IMR-90 (cell line): ENCODE results near the gene CPNE2. TPM values are rescaled to one million over a fixed set of nuclear protein-coding genes. Genes with fewer than 3 reads are reported as not detected.
A peak's percentile ranks its signal among the peaks of the same experiment; 100 is the strongest.

Source experiments
- ATAC-seq: fragments of 200-7000 bp; cut with Tn5 transposase; 2 replicates; pipeline ENCODE4 v1.9.1; 2020; ENCODE audit warnings: low read depth, mild to moderate bottlenecking, moderate library complexity
- BruUV-seq: library from RNA; stranded (reverse); fragments of 400-500 nt; replicated peaks from 2 replicates; lab custom pipeline; 2021; lab: Mats Ljungman, UMichigan
- CTCF ChIA-PET: fragments of 300-600 bp; formaldehyde crosslinking; extraction: SDS; loops from one replicate; lab custom pipeline; 2021; ENCODE audit warnings: antibody characterized with exemption; lab: Yijun Ruan, JAX
- POLR2A ChIA-PET: fragments of 300-600 bp; sonication (Branson Sonifier 250); formaldehyde crosslinking; loops from one replicate; lab custom pipeline; 2022; ENCODE audit warnings: antibody characterized with exemption; ENCODE audit not compliant: unreplicated experiment; lab: Charles Lee
- DNase-seq: peaks from one replicate; pipeline ENCODE4 v3.0.0; 2013
- H2AFZ ChIP-seq: replicated peaks from 2 replicates; pipeline ENCODE3; 2013; ENCODE audit warnings: low read length, mild to moderate bottlenecking; ENCODE audit not compliant: poor library complexity
- H2AK5ac ChIP-seq: 2 replicates; pipeline ENCODE4 v1.6.1; 2013; ENCODE audit warnings: low read depth, low read length, inconsistent platforms
- H2AK9ac ChIP-seq: replicated peaks from 2 replicates; pipeline ENCODE3; 2013; ENCODE audit warnings: mild to moderate bottlenecking, low read depth, low read length, moderate library complexity; ENCODE audit not compliant: poor library complexity
- H2BK120ac ChIP-seq: 2 replicates; pipeline ENCODE4 v1.6.1; 2013; ENCODE audit warnings: low read depth, low read length, inconsistent platforms
- H2BK15ac ChIP-seq: 3 replicates; pipeline ENCODE4 v1.6.1; 2013; ENCODE audit warnings: low read depth, low read length, inconsistent platforms
- H2BK20ac ChIP-seq: 2 replicates; pipeline ENCODE4 v1.6.1; 2013; ENCODE audit warnings: low read depth, mild to moderate bottlenecking, inconsistent platforms, low read length, moderate library complexity
- H2BK5ac ChIP-seq: 2 replicates; pipeline ENCODE4 v1.6.1; 2013; ENCODE audit warnings: mild to moderate bottlenecking, low read depth, low read length, inconsistent platforms; ENCODE audit not compliant: poor library complexity, severe bottlenecking
- H3K14ac ChIP-seq: replicated peaks from 2 replicates; pipeline ENCODE4 v1.6.1; 2013; ENCODE audit warnings: low read depth, low read length, inconsistent platforms
- H3K18ac ChIP-seq: 2 replicates; pipeline ENCODE4 v1.6.1; 2013; ENCODE audit warnings: low read depth, low read length, control low read depth
- H3K23ac ChIP-seq: 2 replicates; pipeline ENCODE4 v1.6.1; 2013; ENCODE audit warnings: low read depth, low read length, inconsistent platforms
- H3K27ac ChIP-seq: 2 replicates; pipeline ENCODE4 v1.5.1; 2013; ENCODE audit warnings: mild to moderate bottlenecking, control low read depth, low read length; ENCODE audit not compliant: insufficient read depth
- H3K27me3 ChIP-seq: 2 replicates; pipeline ENCODE4 v1.6.1; 2013; ENCODE audit warnings: low read length; ENCODE audit not compliant: control insufficient read depth, insufficient read depth
- H3K36me3 ChIP-seq: 2 replicates; pipeline ENCODE4 v1.6.1; 2013; ENCODE audit warnings: low read length, mixed read lengths; ENCODE audit not compliant: control insufficient read depth, insufficient read depth
- H3K4ac ChIP-seq: 2 replicates; pipeline ENCODE4 v1.6.1; 2013; ENCODE audit warnings: low read depth, low read length, inconsistent platforms
- H3K4me1 ChIP-seq: 2 replicates; pipeline ENCODE4 v1.6.1; 2013; ENCODE audit warnings: low read length, mixed read lengths; ENCODE audit not compliant: control insufficient read depth, insufficient read depth
- H3K4me2 ChIP-seq: 2 replicates; pipeline ENCODE4 v1.6.1; 2013; ENCODE audit warnings: low read depth, mild to moderate bottlenecking, control low read depth, low read length, moderate library complexity
- H3K4me3 ChIP-seq: 2 replicates; pipeline ENCODE4 v1.5.1; 2013; ENCODE audit warnings: low read depth, mild to moderate bottlenecking, control low read depth, low read length, moderate library complexity; ENCODE audit not compliant: insufficient read depth
- H3K56ac ChIP-seq: 2 replicates; pipeline ENCODE4 v1.6.1; 2013; ENCODE audit warnings: low read length, inconsistent platforms; ENCODE audit not compliant: insufficient read depth; ENCODE audit errors: extremely low read depth
- H3K79me1 ChIP-seq, 2 experiments: 2 replicates each; pipeline ENCODE4 v1.6.1; 2013; ENCODE audit warnings: low read length in 2 of 2, inconsistent platforms in 1 of 2, low read depth in 1 of 2
- H3K9ac ChIP-seq: 2 replicates; pipeline ENCODE4 v1.6.1; 2013; ENCODE audit warnings: low read depth, low read length, control low read depth
- H3K9me1 ChIP-seq: 2 replicates; pipeline ENCODE4 v1.6.1; 2013; ENCODE audit warnings: low read length, inconsistent platforms; ENCODE audit not compliant: insufficient read depth
- H3K9me3 ChIP-seq: 2 replicates; pipeline ENCODE4 v1.6.1; 2013; ENCODE audit warnings: low read length; ENCODE audit not compliant: control insufficient read depth, insufficient read depth
- H4K20me1 ChIP-seq: 2 replicates; pipeline ENCODE4 v1.6.1; 2013; ENCODE audit warnings: low read length, inconsistent platforms; ENCODE audit not compliant: insufficient read depth
- H4K5ac ChIP-seq: 2 replicates; pipeline ENCODE4 v1.6.1; 2013; ENCODE audit warnings: mild to moderate bottlenecking, low read depth, low read length, control low read depth
- H4K8ac ChIP-seq, 2 experiments: 2 replicates each; pipeline ENCODE4 v1.6.1; 2013; ENCODE audit warnings: low read depth in 2 of 2, low read length in 2 of 2, control low read depth in 1 of 2, inconsistent platforms in 1 of 2
- H4K91ac ChIP-seq: 2 replicates; pipeline ENCODE4 v1.6.1; 2013; ENCODE audit warnings: low read depth, low read length, inconsistent platforms; ENCODE audit not compliant: insufficient read depth
- BHLHE40 ChIP-seq: fragments of 150-350 bp; IDR thresholded peaks from 2 replicates; pipeline ENCODE4 v1.6.1; 2016; ENCODE audit warnings: mild to moderate bottlenecking, low read depth, low read length
- CEBPB ChIP-seq: IDR thresholded peaks from 2 replicates; pipeline ENCODE4 v1.6.1; 2012; ENCODE audit warnings: low read depth, low read length, improper control_type of control experiment
- CHD1 ChIP-seq: IDR thresholded peaks from 2 replicates; pipeline ENCODE4 v1.6.1; 2012; ENCODE audit warnings: low read depth, low read length, improper control_type of control experiment
- FOS ChIP-seq: fragments of 150-350 bp; IDR thresholded peaks from 2 replicates; pipeline ENCODE4 v1.6.1; 2016; ENCODE audit warnings: low read depth, low read length
- MAFK ChIP-seq: IDR thresholded peaks from 2 replicates; pipeline ENCODE4 v1.6.1; 2012; ENCODE audit warnings: low read depth, low read length, improper control_type of control experiment
- MAZ ChIP-seq: IDR thresholded peaks from 2 replicates; pipeline ENCODE4 v1.6.1; 2012; ENCODE audit warnings: low read depth, mild to moderate bottlenecking, low read length, improper control_type of control experiment, moderate library complexity, borderline replicate concordance
- MXI1 ChIP-seq: IDR thresholded peaks from 2 replicates; pipeline ENCODE4 v1.6.1; 2012; ENCODE audit warnings: low read depth, mild to moderate bottlenecking, low read length, moderate library complexity, borderline replicate concordance
- NFE2L2 ChIP-seq: fragments of 150-350 bp; IDR thresholded peaks from 2 replicates; pipeline ENCODE4 v1.6.1; 2016; ENCODE audit warnings: low read depth, mild to moderate bottlenecking, low read length
- POLR2A ChIP-seq: IDR thresholded peaks from 2 replicates; pipeline ENCODE4 v1.6.1; 2012; ENCODE audit warnings: mild to moderate bottlenecking, low read depth, low read length
- RCOR1 ChIP-seq: IDR thresholded peaks from 2 replicates; pipeline ENCODE4 v1.6.1; 2012; ENCODE audit warnings: mild to moderate bottlenecking, low read length, improper control_type of control experiment; ENCODE audit not compliant: insufficient replicate concordance
- RFX5 ChIP-seq: IDR thresholded peaks from 2 replicates; pipeline ENCODE4 v1.8.0; 2012; ENCODE audit warnings: low read depth, mild to moderate bottlenecking, low read length, moderate library complexity
- SMC3 ChIP-seq: fragments of 150-350 bp; IDR thresholded peaks from 2 replicates; pipeline ENCODE4 v1.6.1; 2016; ENCODE audit warnings: low read depth, mild to moderate bottlenecking, antibody characterized with exemption, low read length, moderate library complexity
- WGBS, 2 experiments: methylation state at CpG; one replicate each; pipeline versions ENCODE4 v1.1.5 to v1.1.7; 2013; ENCODE audit warnings: missing lambda C conversion rate in 2 of 2; ENCODE audit not compliant: insufficient read length in 1 of 2; ENCODE audit errors: extremely low coverage in 2 of 2; 5-methylcytosine and 5-hydroxymethylcytosine counted together
- dilution Hi-C: fragments of 300-500 bp; cut with HindIII; formaldehyde crosslinking; loops from one replicate; pipeline ENCODE4 v1.14.3; 2018; ENCODE audit warnings: low sequenced_read_pairs; ENCODE audit not compliant: unreplicated experiment
- in situ Hi-C: fragments of 300-500 bp; cut with MboI; formaldehyde crosslinking; loops from 3 replicates; pipeline ENCODE4 v1.14.3; 2019; ENCODE audit warnings: low sequenced_read_pairs, inconsistent platforms, mixed read lengths
- intact Hi-C: fragments of 100-400 bp; cut with micrococcal nuclease; formaldehyde crosslinking; loops from 2 replicates; pipeline ENCODE4 v1.10.0; 2022
- polyA plus RNA-seq, 3 experiments: library from polyadenylated mRNA; depleted of rRNA; stranded (reverse); fragments of >200 nt; gene quantifications; 2 replicates each; pipeline ENCODE4 v1.2.3, GENCODE V29; 2012; ENCODE audit warnings: low replicate concordance in 1 of 3
- total RNA-seq: library from RNA; depleted of rRNA; stranded (reverse); fragments of >200 nt; gene quantifications from 2 replicates; pipeline ENCODE4 v1.2.3, GENCODE V29; 2012
- TF ChIP-seq, protein P1 (sequence below): conservative IDR thresholded peaks from 2 replicates; pipeline ENCODE4 v1.5.1; 2012; ENCODE audit warnings: mild to moderate bottlenecking, low read depth, low read length, improper control_type of control experiment
- TF ChIP-seq, protein P2 (sequence below): fragments of 150-350 bp; IDR thresholded peaks from 2 replicates; pipeline ENCODE4 v1.6.1; 2016; ENCODE audit warnings: low read depth, mild to moderate bottlenecking, low read length, moderate library complexity, borderline replicate concordance
- TF ChIP-seq, protein P3 (sequence below): fragments of 150-350 bp; IDR thresholded peaks from 2 replicates; pipeline ENCODE4 v1.6.1; 2017; ENCODE audit warnings: mild to moderate bottlenecking, antibody characterized with exemption, low read length, low read depth

Gene CPNE2
- total and polyA plus RNA-seq, 2 of the 4 experiments (the other 2 are of a cell fraction), result 15.4 to 48.0 TPM

DNA sequence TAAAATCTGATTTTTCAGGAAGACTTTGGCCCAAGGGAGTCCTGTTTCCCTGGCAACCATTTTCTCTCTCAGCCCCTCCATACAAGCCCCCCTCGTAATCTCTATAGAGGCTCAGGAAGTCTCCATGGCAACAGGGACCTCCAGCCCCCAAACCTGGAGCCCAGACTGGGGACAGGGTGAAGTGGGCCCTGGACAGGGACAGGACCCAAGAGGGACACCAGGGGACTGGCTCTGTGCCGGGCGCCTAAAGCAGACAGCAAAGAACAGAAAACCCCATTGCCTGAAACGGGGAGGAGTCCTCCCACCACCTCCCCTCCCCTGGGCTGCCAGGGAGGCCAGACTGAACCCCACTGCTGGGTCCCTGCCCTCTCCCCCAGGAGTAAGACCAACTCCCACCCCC is 40.6 kb downstream of the CPNE2 start:
- ChIA-PET POLR2A (no interaction called here), CTCF (no interaction called here)
- Histone ChIP-seq H2BK15ac (no peak overlapping the region), H3K79me1 (no peaks in the 10 kb centered on the region), H4K5ac (no peak overlapping the region), H3K23ac (no peak overlapping the region), H2AFZ (no peak overlapping the region), H3K27ac (no peak overlapping the region), H2BK5ac (no peak overlapping the region), H3K14ac (no peak overlapping the region), H3K4me1 (no peaks in the 10 kb centered on the region), H3K4ac (no peak overlapping the region), H3K4me2 (no peak overlapping the region), H2BK20ac (no peak overlapping the region), H2BK120ac (no peak overlapping the region), H3K9me3 (no peaks in the 10 kb centered on the region), H3K27me3 (no peaks in the 10 kb centered on the region), H3K9ac (no peak overlapping the region), H3K36me3 (no peaks in the 10 kb centered on the region; the same call in 1 of the 2 replicates), H3K4me3 (no peak overlapping the region), H2AK9ac (peak overlapping the region; percentile 29), H4K8ac (no peak overlapping the region), H3K56ac (no peak overlapping the region), H4K91ac (no peak overlapping the region), H4K20me1 (no peaks in the 10 kb centered on the region), H3K18ac (no peak overlapping the region), H3K9me1 (peaks cover 3% of the 10 kb centered on the region; the same call in 1 of the 2 replicates), H2AK5ac (no peak overlapping the region)
- intact Hi-C loops (no loop called here), dilution Hi-C loops (no loop called here), in situ Hi-C loops (no loop called here)
- TF ChIP-seq RFX5 (no peak), CEBPB (no peak), CHD1 (no peak), FOS (no peak), NFE2L2 (no peak), RCOR1 (no peak), SMC3 (no peak), MXI1 (no peak), POLR2A (no peak), MAZ (no peak), MAFK (no peak), BHLHE40 (no peak)
- TF ChIP-seq, protein P1, sequence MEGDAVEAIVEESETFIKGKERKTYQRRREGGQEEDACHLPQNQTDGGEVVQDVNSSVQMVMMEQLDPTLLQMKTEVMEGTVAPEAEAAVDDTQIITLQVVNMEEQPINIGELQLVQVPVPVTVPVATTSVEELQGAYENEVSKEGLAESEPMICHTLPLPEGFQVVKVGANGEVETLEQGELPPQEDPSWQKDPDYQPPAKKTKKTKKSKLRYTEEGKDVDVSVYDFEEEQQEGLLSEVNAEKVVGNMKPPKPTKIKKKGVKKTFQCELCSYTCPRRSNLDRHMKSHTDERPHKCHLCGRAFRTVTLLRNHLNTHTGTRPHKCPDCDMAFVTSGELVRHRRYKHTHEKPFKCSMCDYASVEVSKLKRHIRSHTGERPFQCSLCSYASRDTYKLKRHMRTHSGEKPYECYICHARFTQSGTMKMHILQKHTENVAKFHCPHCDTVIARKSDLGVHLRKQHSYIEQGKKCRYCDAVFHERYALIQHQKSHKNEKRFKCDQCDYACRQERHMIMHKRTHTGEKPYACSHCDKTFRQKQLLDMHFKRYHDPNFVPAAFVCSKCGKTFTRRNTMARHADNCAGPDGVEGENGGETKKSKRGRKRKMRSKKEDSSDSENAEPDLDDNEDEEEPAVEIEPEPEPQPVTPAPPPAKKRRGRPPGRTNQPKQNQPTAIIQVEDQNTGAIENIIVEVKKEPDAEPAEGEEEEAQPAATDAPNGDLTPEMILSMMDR, result no peak
- TF ChIP-seq, protein P2, sequence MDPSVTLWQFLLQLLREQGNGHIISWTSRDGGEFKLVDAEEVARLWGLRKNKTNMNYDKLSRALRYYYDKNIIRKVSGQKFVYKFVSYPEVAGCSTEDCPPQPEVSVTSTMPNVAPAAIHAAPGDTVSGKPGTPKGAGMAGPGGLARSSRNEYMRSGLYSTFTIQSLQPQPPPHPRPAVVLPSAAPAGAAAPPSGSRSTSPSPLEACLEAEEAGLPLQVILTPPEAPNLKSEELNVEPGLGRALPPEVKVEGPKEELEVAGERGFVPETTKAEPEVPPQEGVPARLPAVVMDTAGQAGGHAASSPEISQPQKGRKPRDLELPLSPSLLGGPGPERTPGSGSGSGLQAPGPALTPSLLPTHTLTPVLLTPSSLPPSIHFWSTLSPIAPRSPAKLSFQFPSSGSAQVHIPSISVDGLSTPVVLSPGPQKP, result no peak
- TF ChIP-seq, protein P3, sequence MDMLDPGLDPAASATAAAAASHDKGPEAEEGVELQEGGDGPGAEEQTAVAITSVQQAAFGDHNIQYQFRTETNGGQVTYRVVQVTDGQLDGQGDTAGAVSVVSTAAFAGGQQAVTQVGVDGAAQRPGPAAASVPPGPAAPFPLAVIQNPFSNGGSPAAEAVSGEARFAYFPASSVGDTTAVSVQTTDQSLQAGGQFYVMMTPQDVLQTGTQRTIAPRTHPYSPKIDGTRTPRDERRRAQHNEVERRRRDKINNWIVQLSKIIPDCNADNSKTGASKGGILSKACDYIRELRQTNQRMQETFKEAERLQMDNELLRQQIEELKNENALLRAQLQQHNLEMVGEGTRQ, result no peak
- DNase-seq (no peak), ATAC-seq (no peak)
- BruUV-seq, result no TSS peak
- 100% methylated on average over 2 of the region's 4 CpGs; no CpG with 5 or more reads in 1 of the 2 experiments for WGBS, 2 experiments
